Left ventricle myocardium superior (tissue), 1 donor: ENCODE data around the gene MPC2. TPM values are rescaled to one million over a fixed set of nuclear protein-coding genes. Genes with fewer than 3 reads are reported as not detected.
"Not testable (repeated sequence)": the region's sequence is repeated elsewhere in the genome, so short reads cannot be mapped to it uniquely, and the experiment has no call there.

Experiments used
- ATAC-seq: fragments of 200-7000 bp; cut with Tn5 transposase; one replicate; pipeline ENCODE4 v1.9.1; 2020; ENCODE audit warnings: mild to moderate bottlenecking, moderate library complexity
- DNase-seq: peaks from one replicate; pipeline ENCODE4 v3.0.0-alpha.2; 2020
- intact Hi-C: fragments of 100-400 bp; cut with micrococcal nuclease; formaldehyde crosslinking; loops from one replicate; pipeline ENCODE4 v1.11.0; 2022
- total RNA-seq: library from RNA; stranded (reverse); fragmentation: NEBNext Ultra II Directional; extraction: Animal tissue kit (Norgen Biotek cat#: 25700); gene quantifications from one replicate; pipeline ENCODE4 v1.2.1, GENCODE V29; 2021
- donor health status: DM: no; HTN: yes; CAD: no; lungs with severe emphysema.

MPC2 gene
- total RNA-seq, 1 donor from 2014 or later = 237 TPM

GRCh38 chr1:167876597-167877175, 60.2 kb downstream of the MPC2 start:
- DNase-seq = no peak
- intact Hi-C loops = no loop called here

GRCh38 chr1:167871331-167871730, 65.5 kb downstream of the MPC2 start:
- intact Hi-C loops = no loop called here
- ATAC-seq (no peak), DNase-seq (no peak)

More at GRCh38 chr1:167876597-167877175, 60.2 kb downstream of the MPC2 start:
- ATAC-seq = no peak

- ATAC-seq, intact Hi-C loops: not testable (repeated sequence)
Observed at GRCh38 chr1:167869157-167870001, 67.5 kb downstream of the MPC2 start.

GRCh38 chr1:167866739-167867414, 70.0 kb downstream of the MPC2 start:
- DNase-seq, intact Hi-C loops, ATAC-seq: not testable (repeated sequence)

More at GRCh38 chr1:167869157-167870001, 67.5 kb downstream of the MPC2 start:
- DNase-seq = not testable (repeated sequence)

Other genes starting within 250 kb of the MPC2 start
- gene MPZL1, start 215.1 kb downstream of the MPC2 start, total RNA-seq = 34.7 TPM
- gene ADCY10, start 22.9 kb downstream of the MPC2 start, total RNA-seq = 0.47 TPM
- 234 TPM for gene DCAF6, start 389 bp downstream of the MPC2 start, total RNA-seq
- 3.0 TPM for gene GPR161, start 199.9 kb upstream of the MPC2 start, total RNA-seq
- gene TIPRL, start 241.9 kb upstream of the MPC2 start, total RNA-seq = 25.8 TPM